Upper lobe of left lung (tissue), 6 donors: ENCODE data around the gene PRM1. TPM values are rescaled to one million over a fixed set of nuclear protein-coding genes. Genes with fewer than 3 reads are reported as not detected.

ENCODE experiments used
- ATAC-seq, 2 donors: fragments of 200-7000 bp; cut with Tn5 transposase; one replicate each; pipeline ENCODE4 v1.9.1; 2022; ENCODE audit warnings: mild to moderate bottlenecking in 2 of 2, moderate library complexity in 2 of 2; ENCODE audit not compliant: low FRiP score in 2 of 2
- DNase-seq, 2 donors: peaks; one replicate each; pipeline ENCODE4 v3.0.0-alpha.2; 2019 to 2020
- H3K27ac ChIP-seq, 4 donors: fragments of 200-600 bp; sonication (generic); one replicate each; pipeline ENCODE4 v1.5.1; 2016 to 2019
- H3K27me3 ChIP-seq, 4 donors: fragments of 200-600 bp; sonication (generic); one replicate each; pipeline ENCODE4 v1.5.1; 2017 to 2019
- H3K36me3 ChIP-seq, 4 donors: fragments of 200-600 bp; sonication (generic); one replicate each; pipeline ENCODE4 v1.5.1; 2016 to 2019
- H3K4me1 ChIP-seq, 4 donors: fragments of 200-600 bp; sonication (generic); one replicate each; pipeline ENCODE4 v1.5.1; 2018 to 2019
- H3K4me3 ChIP-seq, 4 donors: fragments of 200-600 bp; sonication (generic); one replicate each; pipeline ENCODE4 v1.5.1; 2017 to 2019; ENCODE audit warnings: mild to moderate bottlenecking in 2 of 4, moderate library complexity in 1 of 4
- H3K9me3 ChIP-seq, 4 donors: fragments of 200-600 bp; sonication (generic); one replicate each; pipeline ENCODE4 v1.5.1; 2018 to 2019
- EP300 ChIP-seq, 4 donors: sonication (generic); formaldehyde crosslinking; IDR thresholded peaks; one replicate each; pipeline ENCODE4 v1.5.1; 2017; ENCODE audit warnings: antibody characterized with exemption in 4 of 4, control low read depth in 2 of 4
- POLR2A ChIP-seq, 4 donors: fragments of 450-650 bp; IDR thresholded peaks; one replicate each; pipeline ENCODE4 v1.5.1; 2016 to 2017; ENCODE audit warnings: antibody characterized with exemption in 4 of 4, mild to moderate bottlenecking in 2 of 4
- POLR2AphosphoS5 ChIP-seq, 2 donors: sonication (generic); formaldehyde crosslinking; IDR thresholded peaks; one replicate each; pipeline ENCODE4 v1.5.1; 2017; ENCODE audit warnings: antibody characterized with exemption in 2 of 2
- WGBS, 2 donors: methylation state at CpG; one replicate each; pipeline ENCODE4 v1.1.5; 2017 to 2018; 5-methylcytosine and 5-hydroxymethylcytosine counted together
- total RNA-seq, 6 donors: library from RNA; depleted of rRNA in 4 of 6; stranded (reverse); fragments of >200 nt in 4 of 6; gene quantifications; one replicate each; pipeline versions ENCODE4 v1.1.0 to v1.2.1, GENCODE V29; 2016 to 2021
- TF ChIP-seq, protein P1 (sequence below), 6 experiments: fragments of 450-650 bp in 4 of 6; fragments of 200-600 bp in 2 of 6; sonication (generic) in 2 of 6; IDR thresholded peaks; one replicate each; pipeline ENCODE4 v1.5.1; 2016 to 2019; ENCODE audit warnings: antibody characterized with exemption in 6 of 6
- donor health status: DM: no; HTN: no; CAD: no; lungs with moderate emphysema.
- donor health status: DM: no; HTN: yes; CAD: no; lungs with severe emphysema.

PRM1 gene
- total RNA-seq, 6 donors from 2014 or later: not detected

DNA sequence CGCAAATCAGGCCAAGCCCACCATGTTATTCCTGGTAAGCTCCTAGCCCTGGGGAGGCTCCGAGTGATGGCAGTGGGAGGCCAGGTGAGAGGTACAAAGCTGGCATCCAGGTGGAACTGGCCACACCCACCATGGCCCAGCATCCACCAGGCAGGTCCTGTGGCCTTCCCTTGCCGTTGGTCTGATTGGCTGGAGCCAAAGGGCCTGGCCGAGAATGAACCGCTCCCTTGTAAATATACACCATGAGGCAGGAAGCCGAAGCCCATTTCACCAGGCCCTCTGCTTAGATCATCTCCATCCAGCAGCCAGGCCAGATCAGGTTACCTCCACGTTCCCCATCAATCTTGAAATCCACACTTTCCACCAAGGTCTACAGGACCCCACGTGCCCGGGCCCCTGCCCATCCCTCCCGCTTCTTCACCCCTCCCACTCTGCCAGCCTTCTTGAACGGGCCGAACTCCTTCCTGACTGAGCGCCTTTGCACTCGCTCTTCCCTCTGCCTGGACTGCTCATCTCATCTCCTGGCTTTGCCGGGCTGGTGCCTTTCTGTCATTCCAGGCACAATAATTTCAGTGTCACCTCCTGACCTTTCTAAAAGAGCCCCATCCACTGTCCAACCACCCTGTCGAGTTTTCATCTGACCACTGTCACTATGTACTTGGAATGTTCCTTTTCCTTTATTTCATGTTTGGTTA lies 30.9 kb downstream of the PRM1 start:
- no peaks in the 10 kb centered on the region for H3K9me3 ChIP-seq
- no peak for ATAC-seq
- H3K27me3 ChIP-seq: no peaks in the 10 kb centered on the region
- DNase-seq: peak in 1 of 2 donors; percentile 37
- H3K4me3 ChIP-seq: no peak overlapping the region
- H3K36me3 ChIP-seq: peaks cover 0 to 7% (median 0%) of the 10 kb centered on the region in 4 donors
- TF ChIP-seq EP300 (IDR thresholded peaks at IDR 0.05) (no peak), POLR2A (IDR thresholded peaks at IDR 0.05) (no peak), POLR2AphosphoS5 (IDR thresholded peaks at IDR 0.05) (no peak)
- TF ChIP-seq, protein P1, sequence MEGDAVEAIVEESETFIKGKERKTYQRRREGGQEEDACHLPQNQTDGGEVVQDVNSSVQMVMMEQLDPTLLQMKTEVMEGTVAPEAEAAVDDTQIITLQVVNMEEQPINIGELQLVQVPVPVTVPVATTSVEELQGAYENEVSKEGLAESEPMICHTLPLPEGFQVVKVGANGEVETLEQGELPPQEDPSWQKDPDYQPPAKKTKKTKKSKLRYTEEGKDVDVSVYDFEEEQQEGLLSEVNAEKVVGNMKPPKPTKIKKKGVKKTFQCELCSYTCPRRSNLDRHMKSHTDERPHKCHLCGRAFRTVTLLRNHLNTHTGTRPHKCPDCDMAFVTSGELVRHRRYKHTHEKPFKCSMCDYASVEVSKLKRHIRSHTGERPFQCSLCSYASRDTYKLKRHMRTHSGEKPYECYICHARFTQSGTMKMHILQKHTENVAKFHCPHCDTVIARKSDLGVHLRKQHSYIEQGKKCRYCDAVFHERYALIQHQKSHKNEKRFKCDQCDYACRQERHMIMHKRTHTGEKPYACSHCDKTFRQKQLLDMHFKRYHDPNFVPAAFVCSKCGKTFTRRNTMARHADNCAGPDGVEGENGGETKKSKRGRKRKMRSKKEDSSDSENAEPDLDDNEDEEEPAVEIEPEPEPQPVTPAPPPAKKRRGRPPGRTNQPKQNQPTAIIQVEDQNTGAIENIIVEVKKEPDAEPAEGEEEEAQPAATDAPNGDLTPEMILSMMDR (IDR thresholded peaks at IDR 0.05): no peak
- H3K4me1 ChIP-seq: peaks cover 14 to 22% (median 20%) of the 10 kb centered on the region in 4 donors
- H3K27ac ChIP-seq: no peak overlapping the region
- WGBS, 2 donors: 74 to 79% methylated on average over 15 to 16 of the region's 16 CpGs

DNA sequence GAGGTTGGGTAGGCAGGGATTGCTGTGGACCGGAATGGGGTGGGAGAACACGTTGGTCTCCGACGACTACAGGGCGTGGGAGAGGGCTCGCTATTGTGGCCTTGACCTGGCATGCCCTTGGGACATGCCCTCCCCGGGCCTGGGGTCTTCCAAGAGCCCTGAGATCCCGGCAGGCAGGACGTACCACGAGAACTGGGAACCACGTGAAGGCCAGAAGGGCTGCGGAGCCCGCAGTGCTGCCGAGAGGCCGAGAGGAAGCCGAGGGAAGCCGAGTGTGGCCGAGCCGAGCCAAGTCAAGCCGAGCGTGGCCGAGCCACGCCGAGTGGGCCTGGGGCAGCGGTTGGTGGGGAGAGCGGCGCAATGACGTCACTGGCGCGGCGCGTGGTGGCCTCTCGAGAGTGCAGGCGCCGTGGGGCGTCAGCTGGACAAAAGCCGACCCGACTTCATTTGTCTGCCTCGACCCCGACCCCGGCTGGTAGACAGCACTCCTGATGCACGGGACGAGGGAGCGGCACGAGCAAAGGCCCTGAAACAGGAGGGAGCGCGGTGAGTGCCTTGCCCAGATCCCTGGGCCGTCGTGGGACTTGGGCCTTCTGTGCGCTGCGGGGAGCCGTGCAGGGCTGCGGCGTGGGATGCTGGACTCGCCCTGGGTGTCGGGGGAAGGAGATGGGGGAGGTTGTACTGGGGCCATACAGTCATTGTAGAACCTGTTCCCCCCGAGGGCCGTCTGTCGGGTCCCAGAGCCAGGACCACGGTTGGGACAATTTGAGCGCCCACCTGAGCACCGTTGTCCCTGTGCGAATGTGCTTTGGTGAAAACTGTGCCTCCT lies 31.7 kb downstream of the PRM1 start:
- DNase-seq (peak in 1 of 2 donors; percentile 88), ATAC-seq (no peak)
- Histone ChIP-seq H3K4me3 (no peak overlapping the region), H3K4me1 (peaks cover 7 to 17% (median 13%) of the 10 kb centered on the region in 4 donors), H3K27ac (no peak overlapping the region), H3K9me3 (no peaks in the 10 kb centered on the region), H3K27me3 (no peaks in the 10 kb centered on the region), H3K36me3 (peaks cover 0 to 7% (median 0%) of the 10 kb centered on the region in 4 donors)
- TF ChIP-seq, protein P1 (IDR thresholded peaks at IDR 0.05): peak in 1 of 6 experiments; percentile 8
- no peak for TF ChIP-seq EP300 (IDR thresholded peaks at IDR 0.05)
- no peak for TF ChIP-seq POLR2A (IDR thresholded peaks at IDR 0.05)
- 93 to 96% methylated on average over 63 of the region's 63 CpGs for WGBS, 2 donors

DNA sequence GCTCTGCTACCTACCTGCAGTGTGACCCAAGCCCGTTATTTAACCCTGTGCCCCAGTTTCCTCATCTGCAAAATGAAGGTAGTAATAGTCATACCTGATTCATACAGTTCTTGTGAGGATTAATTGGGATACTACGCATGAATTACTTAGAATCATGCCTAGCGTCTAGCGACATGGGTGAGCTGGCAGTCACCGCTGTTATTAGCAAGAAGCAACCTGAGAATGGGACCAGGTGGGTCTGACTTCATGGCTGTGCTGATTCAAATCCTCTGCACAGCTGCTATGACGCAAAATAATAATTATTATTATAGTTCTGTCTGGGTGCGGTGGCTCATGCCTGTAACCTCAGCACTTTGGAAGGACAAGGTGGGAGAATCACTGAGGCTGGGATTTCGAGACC lies 33.0 kb downstream of the PRM1 start:
- TF ChIP-seq POLR2AphosphoS5 (IDR thresholded peaks at IDR 0.05) (no peak), EP300 (IDR thresholded peaks at IDR 0.05) (no peak)
- TF ChIP-seq, protein P1 (IDR thresholded peaks at IDR 0.05): no peak
- Histone ChIP-seq H3K9me3 (no peaks in the 10 kb centered on the region), H3K4me3 (no peak overlapping the region), H3K4me1 (peaks cover 0 to 4% (median 2%) of the 10 kb centered on the region in 4 donors), H3K36me3 (no peaks in the 10 kb centered on the region), H3K27me3 (no peaks in the 10 kb centered on the region), H3K27ac (no peak overlapping the region)
- 94 to 97% methylated on average over 7 to 8 of the region's 8 CpGs for WGBS, 2 donors
- DNase-seq (no peak), ATAC-seq (no peak)

DNA sequence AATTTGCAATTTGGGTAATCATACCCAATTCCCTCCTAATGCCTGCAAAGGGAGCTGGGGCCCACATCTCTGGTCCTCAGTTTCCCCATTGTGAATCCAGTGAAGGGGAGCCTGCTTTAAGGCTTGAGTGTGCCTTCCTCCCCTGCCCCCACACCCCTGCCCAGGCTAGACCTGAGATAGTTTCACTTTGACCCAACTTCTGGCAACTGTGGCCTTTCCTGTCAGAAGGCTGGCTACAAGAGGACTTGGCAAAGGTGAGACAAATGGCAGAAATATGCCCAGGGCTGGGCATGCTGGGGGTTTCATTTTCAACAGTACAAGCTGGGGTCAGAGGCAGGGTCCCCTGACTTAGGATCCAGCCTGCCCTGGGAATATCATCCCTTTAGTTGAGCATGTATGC lies 35.1 kb downstream of the PRM1 start:
- ATAC-seq (no peak), DNase-seq (no peak)
- Histone ChIP-seq H3K36me3 (no peaks in the 10 kb centered on the region), H3K27me3 (no peaks in the 10 kb centered on the region), H3K9me3 (no peaks in the 10 kb centered on the region), H3K4me3 (no peak overlapping the region), H3K4me1 (no peaks in the 10 kb centered on the region), H3K27ac (no peak overlapping the region)
- TF ChIP-seq POLR2AphosphoS5 (IDR thresholded peaks at IDR 0.05) (no peak), EP300 (IDR thresholded peaks at IDR 0.05) (no peak), POLR2A (IDR thresholded peaks at IDR 0.05) (no peak)
- TF ChIP-seq, protein P1 (IDR thresholded peaks at IDR 0.05): no peak
